Nucleus accumbens (tissue), 56 donors: ENCODE results near the gene SERPING1.

ENCODE experiments used
- DNase-seq, 56 donors: peaks; one replicate each; lab custom pipeline; 2025; lab: John Stamatoyannopoulos, UW

The SERPING1 gene

GRCh38 chr11:57597461-57597915, at the start of gene SERPING1:
Gene SERPING1 (plus strand): TSS chr11:57597685. CDS start chr11:57598271, 586 bp downstream.
- peak in 18 of 56 donors; percentile 2 to 48 (median 14) for DNase-seq

GRCh38 chr11:57547854-57548377, 49.6 kb upstream of the SERPING1 start:
- no peak for DNase-seq

- DNase-seq = no peak
Observed at GRCh38 chr11:57549983-57550382, 47.5 kb upstream of the SERPING1 start.

GRCh38 chr11:57551941-57552340, 45.5 kb upstream of the SERPING1 start:
- no peak for DNase-seq

GRCh38 chr11:57552479-57552878, 45.0 kb upstream of the SERPING1 start:
- DNase-seq = no peak

GRCh38 chr11:57555393-57555792, 42.1 kb upstream of the SERPING1 start:
- DNase-seq = no peak

- no peak for DNase-seq
Observed at GRCh38 chr11:57556041-57556440, 41.4 kb upstream of the SERPING1 start.

GRCh38 chr11:57560146-57560545, 37.3 kb upstream of the SERPING1 start:
- no peak for DNase-seq

- no peak for DNase-seq
Observed at GRCh38 chr11:57562596-57562995, 34.9 kb upstream of the SERPING1 start.

- peak in 14 of 56 donors; percentile 5 to 49 (median 11) for DNase-seq
Observed at GRCh38 chr11:57566005-57566904, 31.2 kb upstream of the SERPING1 start.

- peak in 13 of 56 donors; percentile 24 to 58 (median 48) for DNase-seq
Observed at GRCh38 chr11:57566905-57567514, 30.5 kb upstream of the SERPING1 start.

GRCh38 chr11:57567515-57568329, 29.8 kb upstream of the SERPING1 start, which contains the start of gene UBE2L6:
Gene UBE2L6 (minus strand): TSS chr11:57567672. CDS start chr11:57567611, 61 bp downstream.
- peak in 53 of 56 donors; percentile 24 to 89 (median 70) for DNase-seq

- peak in 15 of 56 donors; percentile 11 to 91 (median 61) for DNase-seq
Observed at GRCh38 chr11:57568330-57568766, 29.1 kb upstream of the SERPING1 start.

- DNase-seq = no peak
Observed at GRCh38 chr11:57571606-57572005, 25.9 kb upstream of the SERPING1 start.

GRCh38 chr11:57574061-57574460, 23.4 kb upstream of the SERPING1 start:
- no peak for DNase-seq

GRCh38 chr11:57584341-57584740, 13.1 kb upstream of the SERPING1 start:
- no peak for DNase-seq

GRCh38 chr11:57585301-57585700, 12.2 kb upstream of the SERPING1 start:
- DNase-seq = no peak

- no peak for DNase-seq
Observed at GRCh38 chr11:57586711-57587245, 10.7 kb upstream of the SERPING1 start.

GRCh38 chr11:57588046-57588710, 9.3 kb upstream of the SERPING1 start:
- no peak for DNase-seq
